ENCODE results near the gene INPP1.
A peak's percentile ranks its signal among the peaks of the same experiment; 100 is the strongest.
"Not testable (repeated sequence)": the region's sequence is repeated elsewhere in the genome, so short reads cannot be mapped to it uniquely, and the experiment has no call there.

Gene INPP1

GRCh38 chr2:190320696-190321095 lies 22.7 kb upstream of the INPP1 start:
- no peaks in the 10 kb centered on the region for H3K9me3 Mint-ChIP-seq
- H3K4me1 Mint-ChIP-seq, result peaks cover 56% of the 10 kb centered on the region
- H3K27me3 Mint-ChIP-seq, result peaks cover under 1% of the 10 kb centered on the region
- H3K27ac Mint-ChIP-seq, result peak overlapping the region; percentile 97
- H3K4me3 Mint-ChIP-seq, result peak overlapping the region; percentile 99
- DNase-seq (peak; percentile 18), ATAC-seq (peak; percentile 51)
- peaks cover 3% of the 10 kb centered on the region for H3K36me3 Mint-ChIP-seq (ENCODE audit: low read depth)

GRCh38 chr2:190323406-190323805 lies 20.0 kb upstream of the INPP1 start:
- H3K36me3 Mint-ChIP-seq (ENCODE audit: low read depth), result peaks cover 2% of the 10 kb centered on the region
- no peak for DNase-seq
- peaks cover 31% of the 10 kb centered on the region for H3K4me1 Mint-ChIP-seq
- no peak for ATAC-seq
- H3K27ac Mint-ChIP-seq, result no peak overlapping the region
- no peak overlapping the region for H3K4me3 Mint-ChIP-seq
- no peaks in the 10 kb centered on the region for H3K9me3 Mint-ChIP-seq
- H3K27me3 Mint-ChIP-seq, result peaks cover 6% of the 10 kb centered on the region

GRCh38 chr2:190325588-190325987 lies 17.8 kb upstream of the INPP1 start:
- H3K4me3 Mint-ChIP-seq, result no peak overlapping the region
- peaks cover 6% of the 10 kb centered on the region for H3K27me3 Mint-ChIP-seq

GRCh38 chr2:190327867-190328572 lies 15.4 kb upstream of the INPP1 start:
- no peak for DNase-seq
- no peaks in the 10 kb centered on the region for H3K36me3 Mint-ChIP-seq (ENCODE audit: low read depth)
- H3K27ac Mint-ChIP-seq, result no peak overlapping the region
- no peaks in the 10 kb centered on the region for H3K9me3 Mint-ChIP-seq
- no peaks in the 10 kb centered on the region for H3K4me1 Mint-ChIP-seq
- peaks cover 8% of the 10 kb centered on the region for H3K27me3 Mint-ChIP-seq
- no peak overlapping the region for H3K4me3 Mint-ChIP-seq
- no peak for ATAC-seq

More at GRCh38 chr2:190325588-190325987, 17.8 kb upstream of the INPP1 start:
- H3K4me1 Mint-ChIP-seq, result peaks cover 12% of the 10 kb centered on the region
- no peak overlapping the region for H3K27ac Mint-ChIP-seq
- DNase-seq, result no peak
- ATAC-seq, result no peak
- H3K36me3 Mint-ChIP-seq (ENCODE audit: low read depth), result no peaks in the 10 kb centered on the region
- H3K9me3 Mint-ChIP-seq, result no peaks in the 10 kb centered on the region

GRCh38 chr2:190328573-190329147 lies 14.7 kb upstream of the INPP1 start:
- ATAC-seq (no peak), DNase-seq (no peak)
- H3K27me3 Mint-ChIP-seq, result peaks cover 8% of the 10 kb centered on the region
- H3K9me3 Mint-ChIP-seq, result no peaks in the 10 kb centered on the region
- no peak overlapping the region for H3K27ac Mint-ChIP-seq
- H3K36me3 Mint-ChIP-seq (ENCODE audit: low read depth), result no peaks in the 10 kb centered on the region
- H3K4me3 Mint-ChIP-seq, result no peak overlapping the region
- H3K4me1 Mint-ChIP-seq, result no peaks in the 10 kb centered on the region

- no peaks in the 10 kb centered on the region for H3K4me1 Mint-ChIP-seq
- no peaks in the 10 kb centered on the region for H3K36me3 Mint-ChIP-seq (ENCODE audit: low read depth)
- DNase-seq, result no peak
- peaks cover 2% of the 10 kb centered on the region for H3K27me3 Mint-ChIP-seq
- H3K9me3 Mint-ChIP-seq, result no peaks in the 10 kb centered on the region
- ATAC-seq, result no peak
- H3K4me3 Mint-ChIP-seq, result no peak overlapping the region
- H3K27ac Mint-ChIP-seq, result no peak overlapping the region
Measured at GRCh38 chr2:190333395-190333794, 10.0 kb upstream of the INPP1 start.

DNA sequence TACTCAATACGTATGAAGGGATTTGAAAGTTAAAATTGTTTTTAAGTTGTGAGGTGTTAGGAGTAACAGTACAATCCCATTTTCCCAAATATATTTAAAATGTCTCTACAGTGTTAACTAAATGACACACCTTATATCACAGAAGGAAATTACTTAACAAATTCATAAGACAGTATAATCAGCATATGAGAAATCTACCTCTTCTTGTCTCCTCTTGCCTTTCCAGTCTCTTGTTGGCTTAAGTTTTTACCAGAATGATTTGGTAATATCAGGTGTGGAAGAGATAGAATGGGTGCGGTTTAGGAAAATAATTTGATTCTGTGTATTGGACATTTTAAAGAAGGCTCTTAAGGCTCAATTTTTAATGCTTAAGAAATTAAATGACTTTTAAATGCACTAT lies 9.5 kb upstream of the INPP1 start:
- peaks cover 2% of the 10 kb centered on the region for H3K27me3 Mint-ChIP-seq
- no peaks in the 10 kb centered on the region for H3K36me3 Mint-ChIP-seq (ENCODE audit: low read depth)
- H3K27ac Mint-ChIP-seq, result no peak overlapping the region
- H3K4me1 Mint-ChIP-seq, result no peaks in the 10 kb centered on the region
- ATAC-seq, result no peak
- no peak for DNase-seq
- no peak overlapping the region for H3K4me3 Mint-ChIP-seq
- H3K9me3 Mint-ChIP-seq, result no peaks in the 10 kb centered on the region

GRCh38 chr2:190334479-190335224 lies 8.7 kb upstream of the INPP1 start:
- no peak overlapping the region for H3K27ac Mint-ChIP-seq
- H3K9me3 Mint-ChIP-seq, result no peaks in the 10 kb centered on the region
- H3K4me1 Mint-ChIP-seq, result no peaks in the 10 kb centered on the region
- peaks cover 2% of the 10 kb centered on the region for H3K27me3 Mint-ChIP-seq
- H3K4me3 Mint-ChIP-seq, result no peak overlapping the region
- DNase-seq (no peak), ATAC-seq (no peak)
- no peaks in the 10 kb centered on the region for H3K36me3 Mint-ChIP-seq (ENCODE audit: low read depth)

DNA sequence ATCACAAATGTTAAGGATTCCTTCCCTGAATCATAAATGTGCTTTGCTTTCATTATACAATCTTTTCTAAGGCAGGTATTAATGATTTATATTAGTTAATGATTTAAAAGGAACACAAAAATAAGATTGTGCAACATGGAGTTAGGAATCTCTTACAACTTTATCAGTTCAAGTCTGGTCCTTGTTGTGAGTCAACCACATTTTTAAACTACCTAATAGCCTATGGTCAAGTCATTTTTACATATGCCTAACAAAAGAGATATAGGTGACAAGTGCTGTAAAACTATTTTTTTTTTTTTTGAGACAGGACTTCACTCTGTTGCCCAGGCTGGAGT lies 8.2 kb upstream of the INPP1 start:
- Mint-ChIP-seq H3K4me3 (no peak overlapping the region), H3K4me1 (no peaks in the 10 kb centered on the region), H3K27ac (no peak overlapping the region), H3K27me3 (peaks cover 2% of the 10 kb centered on the region), H3K36me3 (ENCODE audit: low read depth) (no peaks in the 10 kb centered on the region), H3K9me3 (no peaks in the 10 kb centered on the region)
- ATAC-seq (no peak), DNase-seq (no peak)

DNA sequence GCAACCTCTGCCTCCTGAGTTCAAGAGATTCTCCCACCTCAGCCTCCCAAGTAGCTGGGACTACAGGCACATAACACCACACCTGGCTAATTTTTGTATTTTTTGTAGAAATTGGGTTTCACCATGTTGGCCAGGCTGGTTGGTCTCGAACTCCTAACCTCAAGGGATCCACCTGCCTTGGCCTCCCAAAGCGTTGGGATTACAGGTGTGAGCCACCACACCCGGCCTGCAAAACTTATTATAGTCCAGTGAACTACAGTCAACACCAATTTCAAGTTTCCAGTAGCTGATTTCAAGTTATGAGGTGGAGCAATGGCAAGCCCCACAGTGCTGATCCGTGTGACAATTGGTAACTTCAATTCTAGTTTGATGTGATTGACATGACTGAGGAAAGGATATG lies 7.8 kb upstream of the INPP1 start:
- not testable (repeated sequence) for H3K27me3 Mint-ChIP-seq; H3K4me1 Mint-ChIP-seq; H3K9me3 Mint-ChIP-seq; H3K4me3 Mint-ChIP-seq; DNase-seq; H3K27ac Mint-ChIP-seq; H3K36me3 Mint-ChIP-seq (ENCODE audit: low read depth); ATAC-seq

GRCh38 chr2:190336420-190336819 lies 7.0 kb upstream of the INPP1 start:
- ATAC-seq (no peak), DNase-seq (no peak)
- Mint-ChIP-seq H3K9me3 (no peaks in the 10 kb centered on the region), H3K4me3 (no peak overlapping the region), H3K4me1 (no peaks in the 10 kb centered on the region), H3K27me3 (peaks cover 2% of the 10 kb centered on the region), H3K27ac (no peak overlapping the region), H3K36me3 (ENCODE audit: low read depth) (no peaks in the 10 kb centered on the region)

DNA sequence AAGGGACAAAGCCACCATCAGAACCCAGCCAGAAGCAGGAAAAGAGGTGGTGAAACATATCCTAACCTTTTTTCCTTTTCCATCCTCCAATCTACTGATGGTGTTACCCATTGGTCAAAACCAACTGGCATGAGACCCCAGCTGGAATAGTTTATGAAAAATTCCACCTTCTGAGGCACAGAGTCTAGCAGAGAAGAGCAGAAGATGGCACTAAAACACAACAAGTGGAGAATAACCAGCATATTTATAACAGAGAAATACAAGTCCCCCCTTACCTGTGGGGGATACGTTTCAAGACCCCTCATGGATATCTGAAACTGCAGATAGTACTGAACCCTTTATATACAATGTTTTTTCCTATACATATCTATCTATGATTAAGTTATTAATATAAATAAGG lies 4.9 kb upstream of the INPP1 start:
- Mint-ChIP-seq H3K36me3 (ENCODE audit: low read depth) (no peaks in the 10 kb centered on the region), H3K4me3 (no peak overlapping the region), H3K27me3 (peaks cover 3% of the 10 kb centered on the region), H3K9me3 (no peaks in the 10 kb centered on the region), H3K4me1 (peaks cover 8% of the 10 kb centered on the region), H3K27ac (no peak overlapping the region)
- no peak for DNase-seq
- ATAC-seq, result no peak

- no peak overlapping the region for H3K4me3 Mint-ChIP-seq
- no peaks in the 10 kb centered on the region for H3K9me3 Mint-ChIP-seq
- peaks cover 11% of the 10 kb centered on the region for H3K4me1 Mint-ChIP-seq
- DNase-seq (no peak), ATAC-seq (no peak)
- peaks cover 3% of the 10 kb centered on the region for H3K27me3 Mint-ChIP-seq
- no peak overlapping the region for H3K27ac Mint-ChIP-seq
- H3K36me3 Mint-ChIP-seq (ENCODE audit: low read depth), result no peaks in the 10 kb centered on the region
Measured at GRCh38 chr2:190339394-190339793, 4.0 kb upstream of the INPP1 start.

DNA sequence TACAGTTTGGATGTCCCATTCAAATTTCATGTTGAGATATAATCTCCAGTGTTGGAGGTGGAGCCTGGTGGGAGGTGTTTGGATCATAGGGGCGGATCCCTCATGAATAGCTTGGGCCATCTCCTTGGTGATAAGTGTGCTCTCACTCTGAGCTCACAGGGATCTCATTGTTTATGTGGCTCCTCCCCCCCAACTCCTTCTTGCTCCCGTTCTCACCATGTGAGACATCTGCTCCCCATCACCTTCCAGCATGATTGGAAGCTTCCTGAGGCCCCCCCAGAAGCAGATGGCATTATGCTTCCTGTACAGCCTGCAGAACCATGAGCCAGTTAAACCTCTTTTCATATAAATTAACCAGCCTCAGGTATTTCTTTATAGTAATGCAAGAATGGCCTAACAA lies 3.0 kb upstream of the INPP1 start:
- no peak overlapping the region for H3K27ac Mint-ChIP-seq
- no peaks in the 10 kb centered on the region for H3K36me3 Mint-ChIP-seq (ENCODE audit: low read depth)
- ATAC-seq (no peak), DNase-seq (no peak)
- peaks cover 17% of the 10 kb centered on the region for H3K4me1 Mint-ChIP-seq
- H3K9me3 Mint-ChIP-seq, result no peaks in the 10 kb centered on the region
- peaks cover 3% of the 10 kb centered on the region for H3K27me3 Mint-ChIP-seq
- H3K4me3 Mint-ChIP-seq, result no peak overlapping the region

DNA sequence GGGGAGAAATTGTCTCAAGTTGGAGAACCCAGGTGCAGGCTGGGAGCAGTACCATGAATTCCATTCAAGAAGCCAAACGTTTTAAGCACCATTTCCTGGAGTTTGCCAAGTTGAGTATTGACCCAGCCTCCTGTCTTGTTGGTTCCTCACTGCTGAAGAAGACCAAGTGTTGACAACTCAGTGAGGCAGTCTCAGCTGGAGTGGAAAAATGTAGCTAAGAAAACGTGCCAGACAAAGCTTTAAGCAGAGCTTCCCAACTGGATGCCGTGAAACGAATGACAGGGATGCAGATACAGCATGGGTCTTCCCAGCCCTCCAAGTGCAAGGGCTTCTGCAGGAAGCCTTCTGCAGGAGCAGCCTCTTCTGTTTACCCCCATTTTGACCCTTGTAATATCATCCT lies 778 bp upstream of the INPP1 start:
- Mint-ChIP-seq H3K27ac (no peak overlapping the region), H3K36me3 (ENCODE audit: low read depth) (no peaks in the 10 kb centered on the region), H3K27me3 (peaks cover 7% of the 10 kb centered on the region), H3K4me3 (no peak overlapping the region), H3K4me1 (peaks cover 19% of the 10 kb centered on the region), H3K9me3 (no peaks in the 10 kb centered on the region)
- no peak for DNase-seq
- no peak for ATAC-seq
